IPS-NIHi7 (cell line): ENCODE measurements around the gene GPC1.

Source experiments
- DNase-seq: peaks from one replicate; pipeline ENCODE4 v3.0.0; 2012; ENCODE audit warnings: mixed read lengths; ENCODE audit errors: extremely low spot score

Gene GPC1

GRCh38 chr2:240442891-240443715, 7.6 kb downstream of the GPC1 start:
- DNase-seq = no peak

GRCh38 chr2:240443891-240444301, 8.4 kb downstream of the GPC1 start:
- no peak for DNase-seq

DNA sequence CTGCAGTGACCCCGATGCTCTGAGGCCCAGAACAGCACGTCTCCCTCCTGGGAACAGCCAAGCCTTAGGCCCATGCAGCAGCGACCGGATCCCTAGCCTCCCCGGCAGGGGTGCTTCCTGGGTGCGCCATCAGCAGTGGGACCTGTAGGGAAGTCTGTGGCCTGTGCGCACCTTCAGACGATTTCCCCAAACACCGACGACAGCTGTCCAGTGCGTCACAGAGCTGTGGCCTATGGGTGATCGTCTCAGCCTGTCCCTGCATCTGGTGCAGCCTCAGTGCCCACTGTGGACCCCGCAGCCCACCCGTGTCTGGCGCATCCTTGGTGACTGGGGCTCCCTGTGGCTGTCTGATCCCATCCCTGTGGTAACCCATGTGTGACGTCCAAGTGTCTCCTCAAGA, 9.0 kb downstream of the GPC1 start:
- no peak for DNase-seq

DNA sequence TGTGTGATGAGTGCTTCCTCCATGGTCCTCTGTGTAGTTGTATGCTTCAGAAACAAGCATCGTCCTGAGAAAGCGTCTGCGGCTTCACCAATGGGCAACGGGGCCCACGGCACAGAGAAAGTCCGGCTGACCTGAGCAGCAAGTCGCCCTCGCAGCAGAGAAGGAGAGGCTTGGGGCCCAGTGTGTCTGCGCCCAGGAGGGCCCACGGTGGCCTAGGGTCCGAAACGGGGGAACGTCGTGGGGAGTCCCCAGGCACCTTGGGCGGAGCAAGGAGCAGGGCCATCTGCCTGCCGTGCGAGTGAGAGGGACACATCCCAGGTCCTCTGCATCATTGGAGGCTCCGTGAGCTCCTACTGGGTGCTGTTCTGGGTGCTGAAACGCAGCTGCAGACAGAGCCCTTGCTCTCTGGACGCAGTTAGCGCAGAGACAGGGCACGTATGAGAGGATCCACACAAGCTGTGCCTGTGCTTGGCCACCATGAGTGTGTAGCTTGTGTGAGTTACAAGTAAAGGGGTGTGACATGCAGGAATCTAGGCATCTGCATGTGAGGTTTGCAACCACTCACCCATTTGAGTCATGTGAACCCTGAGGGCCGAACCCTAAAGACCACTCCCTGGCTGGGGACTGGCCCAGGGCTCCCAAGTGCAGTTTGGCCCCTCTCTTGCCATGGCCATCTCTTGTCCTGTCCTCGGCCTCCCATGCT, 10.6 kb downstream of the GPC1 start:
- no peak for DNase-seq

GRCh38 chr2:240446664-240447175, 11.3 kb downstream of the GPC1 start:
- no peak for DNase-seq

DNA sequence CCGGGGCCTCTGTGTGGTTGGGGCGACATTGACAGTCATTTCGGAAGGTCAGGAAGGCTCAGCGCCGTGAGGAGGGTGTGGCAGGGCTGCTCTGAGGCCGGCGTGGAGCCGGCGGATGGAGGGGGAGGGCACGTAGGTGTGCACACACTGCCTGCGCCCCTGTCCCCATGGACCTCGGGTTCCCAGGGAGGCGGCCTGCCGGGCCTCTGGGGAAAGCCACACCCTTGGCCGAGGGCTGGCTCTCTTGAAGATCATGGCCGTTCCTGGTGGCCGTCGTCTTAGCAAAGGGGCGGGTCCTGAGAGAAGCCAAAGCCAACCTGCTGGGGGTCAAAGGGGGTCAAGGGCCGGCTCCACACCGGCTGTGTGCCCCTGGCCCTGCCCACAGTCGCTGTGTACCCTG, 11.9 kb downstream of the GPC1 start:
- DNase-seq = no peak

DNA sequence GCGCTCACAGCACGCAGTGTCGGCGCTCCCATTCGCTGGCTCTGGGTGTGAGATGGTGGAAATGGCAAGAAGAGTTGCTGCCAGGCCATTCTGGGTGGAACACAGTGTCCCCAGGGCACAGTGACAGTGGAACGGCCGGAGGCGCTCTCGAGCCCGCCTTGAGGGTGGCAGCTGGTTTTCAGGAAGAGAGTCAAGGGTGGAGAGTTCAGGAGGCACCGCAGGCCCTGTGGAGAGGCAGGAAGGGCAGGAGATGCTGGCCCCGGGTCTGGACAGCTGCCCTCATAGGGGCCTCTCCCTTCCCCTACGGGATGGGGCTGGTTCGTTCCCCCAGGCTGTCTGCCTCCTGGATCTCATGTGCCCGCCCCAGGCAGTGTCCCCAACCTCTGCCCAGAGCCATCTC, 12.5 kb downstream of the GPC1 start:
- no peak for DNase-seq

GRCh38 chr2:240448387-240449274, 13.2 kb downstream of the GPC1 start:
- DNase-seq = no peak

DNA sequence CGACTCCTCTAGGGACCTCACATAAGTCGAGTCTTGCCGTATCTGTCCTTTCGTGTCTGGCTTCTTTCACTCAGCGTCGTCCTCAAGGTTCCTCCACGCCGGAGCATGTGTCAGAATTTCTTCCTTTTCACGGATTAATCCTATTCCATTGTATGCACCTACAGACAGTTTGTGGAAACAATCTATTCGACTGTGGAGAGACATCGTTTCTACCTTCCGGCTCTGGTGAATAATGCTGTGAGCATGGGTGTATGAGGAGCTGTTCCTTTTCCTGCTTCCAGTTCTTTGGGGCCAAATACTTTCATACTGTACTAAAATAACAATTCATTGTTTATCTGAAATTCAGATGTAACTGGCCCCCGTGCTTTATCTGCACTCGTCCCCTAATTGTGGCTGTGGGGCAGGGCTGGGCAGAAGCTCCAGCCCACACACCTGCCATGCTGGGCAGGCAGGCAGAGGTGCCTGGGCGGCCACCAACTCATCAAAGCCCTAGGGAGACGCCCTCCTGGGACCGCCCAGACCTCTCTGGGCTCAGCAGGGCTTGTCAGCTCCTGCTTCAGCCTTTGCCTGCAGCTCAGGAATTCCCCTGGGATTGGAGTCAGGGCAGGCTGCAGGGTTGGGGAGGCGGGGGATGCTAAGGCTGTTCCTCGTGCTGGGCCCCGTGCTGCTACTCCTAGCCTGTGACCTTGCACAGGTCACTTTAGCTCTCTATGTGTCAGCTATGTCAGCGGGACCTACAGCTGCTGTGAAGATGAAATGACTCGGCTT, 14.5 kb downstream of the GPC1 start:
- DNase-seq = no peak

- no peak for DNase-seq
These were observed 15.2 kb downstream of the GPC1 start for GRCh38 chr2:240450532-240451107.

- no peak for DNase-seq
These were observed 15.7 kb downstream of the GPC1 start for GRCh38 chr2:240451108-240451611.

DNA sequence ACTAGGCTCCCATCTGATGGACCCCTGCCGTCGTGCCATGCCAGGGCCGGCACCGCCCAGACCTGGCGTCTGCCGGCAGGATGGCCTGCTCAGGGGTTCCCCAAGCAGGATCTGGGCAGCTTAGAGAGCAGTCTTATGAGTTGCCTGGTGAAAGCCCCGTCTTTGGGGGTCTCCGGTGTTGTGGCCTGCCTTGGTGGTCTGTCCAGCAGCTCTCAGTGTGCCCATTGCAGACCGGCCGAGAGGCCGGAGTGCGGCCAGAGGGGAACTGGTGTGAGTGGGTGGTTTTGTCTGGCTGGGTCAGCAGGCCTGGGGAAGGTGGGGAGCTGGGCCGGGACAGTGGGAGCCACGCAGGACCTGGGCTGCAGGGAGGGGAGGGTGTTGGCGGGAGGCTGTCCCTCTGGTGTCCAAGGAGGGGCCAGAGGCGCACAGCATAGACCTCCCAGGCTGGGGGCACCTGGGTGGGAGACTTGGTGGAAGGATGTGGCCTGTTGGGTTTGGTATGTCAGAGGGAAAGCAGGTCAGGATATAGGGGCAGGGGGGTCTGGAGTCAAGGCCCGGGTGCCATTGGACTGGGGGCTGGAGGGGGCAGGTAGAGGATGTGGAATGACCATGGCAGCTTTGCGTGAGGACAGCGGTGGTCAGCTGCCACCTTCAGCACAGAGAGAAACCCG, 16.5 kb downstream of the GPC1 start:
- DNase-seq = no peak

- peak; percentile 82 for DNase-seq
These were observed 17.2 kb downstream of the GPC1 start for GRCh38 chr2:240452462-240453256.

- DNase-seq = no peak
These were observed 18.1 kb downstream of the GPC1 start for GRCh38 chr2:240453461-240454105.

DNA sequence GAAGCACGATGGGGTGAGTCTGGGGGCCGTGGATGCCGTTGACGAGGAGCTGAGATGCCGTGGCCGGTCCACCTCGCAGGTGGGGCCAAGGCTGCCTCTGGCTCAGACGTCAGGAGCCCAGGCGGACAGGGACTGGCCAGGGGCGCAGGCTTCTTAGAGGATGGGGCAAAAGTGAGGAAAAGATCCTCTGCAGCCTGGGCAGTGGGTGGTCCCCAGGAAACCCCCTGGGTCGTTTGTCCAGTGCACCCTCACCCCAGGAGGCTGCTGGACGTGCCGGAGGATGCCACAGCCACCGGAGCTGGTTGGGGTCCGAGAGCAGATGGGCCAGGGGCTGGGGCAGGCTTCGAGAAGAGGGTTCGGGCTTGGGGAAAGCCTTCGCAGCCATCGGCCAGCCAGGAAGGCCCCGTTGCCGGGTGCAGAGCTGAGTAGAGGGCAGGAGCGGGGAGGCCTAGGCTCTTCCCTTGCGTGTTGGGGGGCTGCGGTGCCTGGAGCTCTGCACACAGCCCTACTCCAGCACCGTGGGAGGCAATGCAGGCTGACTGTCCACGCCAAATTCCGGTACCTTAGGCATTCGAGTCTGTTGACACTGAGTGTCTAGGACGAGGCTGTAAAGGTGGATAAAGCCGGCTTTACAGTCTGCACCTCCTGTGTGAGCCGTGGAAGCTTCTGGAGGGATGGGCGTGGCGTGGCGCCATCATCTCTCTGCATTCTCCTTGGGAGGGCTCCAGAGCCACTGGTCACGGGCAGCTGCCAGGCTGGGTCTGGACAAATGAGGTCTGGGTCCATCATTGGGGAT, 18.8 kb downstream of the GPC1 start:
- DNase-seq = no peak

GRCh38 chr2:240455272-240455646, 19.8 kb downstream of the GPC1 start:
- DNase-seq = no peak

DNA sequence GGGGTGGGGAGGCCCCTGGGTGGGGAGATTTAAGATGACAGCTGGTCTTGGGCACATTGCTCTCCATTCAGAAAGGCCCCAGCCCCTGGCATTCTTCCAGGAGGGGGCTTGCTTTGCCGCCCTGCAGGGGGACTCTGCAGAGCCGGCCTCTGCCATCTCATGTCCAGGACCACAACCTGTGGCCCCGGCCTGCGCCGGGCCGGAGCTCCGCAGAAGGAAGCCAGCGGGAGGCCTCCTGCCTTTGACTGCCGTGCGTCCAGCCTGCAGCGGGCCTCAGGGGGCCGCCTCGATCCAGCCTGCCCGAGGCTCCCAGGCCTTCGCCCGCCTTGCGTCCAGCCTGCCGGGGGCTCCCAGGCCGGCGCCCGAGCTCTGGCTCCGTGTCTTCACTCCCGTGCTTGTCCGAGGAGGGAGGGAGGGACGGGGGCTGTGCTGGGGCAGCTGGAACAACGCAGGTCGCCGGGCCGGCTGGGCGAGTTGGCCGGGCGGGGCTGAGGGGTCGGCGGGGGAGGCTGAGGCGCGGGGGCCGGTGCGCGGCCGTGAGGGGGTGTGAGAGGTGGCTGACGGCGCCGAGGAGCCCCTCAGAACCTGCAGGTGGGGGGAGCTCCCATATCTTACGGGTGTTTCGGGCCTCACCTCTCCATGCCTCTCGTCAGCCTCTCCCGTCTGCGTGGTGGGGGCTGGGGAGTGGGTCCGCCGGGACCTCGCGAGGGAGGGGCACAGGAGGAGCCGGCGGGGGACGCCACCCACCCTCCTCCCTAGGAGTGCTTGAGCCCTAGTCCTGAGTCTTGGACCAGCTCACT, 20.4 kb downstream of the GPC1 start:
- peak; percentile 43 for DNase-seq
